ENCODE data around the gene CSNK1G1.
"Not testable (repeated sequence)": the region's sequence is repeated elsewhere in the genome, so short reads cannot be mapped to it uniquely, and the experiment has no call there.

Gene CSNK1G1

DNA sequence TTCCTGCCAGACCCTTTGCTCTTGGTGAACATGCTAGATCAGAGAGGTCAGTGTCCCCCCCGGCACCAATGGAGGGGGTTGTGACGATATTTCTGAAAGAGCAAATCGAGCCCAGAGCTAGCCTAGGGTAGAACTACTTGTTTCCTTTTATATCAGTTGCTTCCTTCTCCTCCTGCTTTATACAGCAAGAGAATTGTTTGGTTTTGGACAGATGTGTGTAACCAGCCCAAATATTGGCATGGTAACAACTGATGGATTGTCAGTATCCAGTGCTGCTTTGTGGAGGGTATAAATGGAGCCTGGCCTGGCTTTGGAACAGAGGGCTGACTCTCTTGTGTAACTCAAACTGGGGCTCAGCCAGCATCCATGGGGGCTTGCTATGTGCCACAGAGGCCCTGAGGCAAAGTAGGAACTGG lies 233.0 kb downstream of the CSNK1G1 start:
- no peak for DNase-seq

DNA sequence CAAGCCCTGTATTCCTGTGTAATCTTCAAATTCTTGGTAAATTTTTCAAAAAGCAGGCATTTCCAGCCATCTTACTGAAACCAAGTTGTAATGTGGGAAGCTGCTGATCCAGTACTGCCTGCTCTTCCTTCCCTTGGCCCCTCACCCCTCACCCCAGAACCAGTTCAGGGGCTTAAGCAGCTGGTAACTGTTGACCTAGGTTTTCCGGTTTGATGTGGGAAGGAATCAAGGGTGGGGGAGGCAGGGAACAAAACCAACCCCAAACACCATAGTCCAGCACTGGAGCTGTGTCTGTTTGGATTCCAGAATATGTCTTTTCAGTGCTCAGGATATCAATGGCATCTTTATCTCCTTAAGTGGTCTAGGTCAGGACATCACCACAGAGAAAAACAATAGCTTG lies 233.5 kb downstream of the CSNK1G1 start:
- no peak for DNase-seq

DNA sequence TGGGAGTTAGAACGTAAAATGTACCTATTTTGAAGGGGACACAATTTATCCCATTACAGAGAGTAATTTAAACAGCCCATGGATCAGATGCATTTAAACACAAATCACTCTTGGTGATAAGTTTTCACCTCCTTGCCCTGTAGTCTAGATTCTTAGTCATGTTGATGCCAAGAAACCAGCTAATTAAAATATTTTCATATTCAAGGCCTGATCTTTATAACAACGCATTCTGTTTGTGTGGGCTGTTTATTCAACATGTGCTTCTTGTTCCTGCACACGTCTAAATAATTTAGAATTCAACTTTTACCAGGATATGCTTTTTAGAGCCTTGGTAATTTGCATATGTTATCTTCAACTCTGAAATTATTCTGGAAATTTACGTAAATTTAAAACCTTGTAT lies 234.4 kb downstream of the CSNK1G1 start:
- DNase-seq = no peak

DNA sequence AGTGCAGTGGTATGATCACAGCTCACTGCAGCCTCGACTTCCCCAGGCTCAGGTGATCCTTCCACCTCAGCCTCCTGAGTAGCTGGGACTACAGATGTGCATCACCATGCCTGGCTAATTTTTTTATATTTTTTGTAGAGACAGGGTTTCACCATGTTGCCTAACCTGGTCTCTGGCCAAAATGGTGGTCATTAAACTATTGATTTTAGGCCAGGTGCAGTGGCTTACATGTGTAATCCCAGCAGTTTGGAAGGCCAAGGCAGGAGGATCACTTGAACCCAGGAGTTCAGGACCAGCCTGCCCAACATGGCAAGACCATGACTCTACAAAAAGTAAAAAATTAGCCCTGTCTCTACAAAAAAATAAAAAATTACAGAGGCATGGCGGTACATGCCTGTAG lies 235.7 kb downstream of the CSNK1G1 start:
- not testable (repeated sequence) for DNase-seq

DNA sequence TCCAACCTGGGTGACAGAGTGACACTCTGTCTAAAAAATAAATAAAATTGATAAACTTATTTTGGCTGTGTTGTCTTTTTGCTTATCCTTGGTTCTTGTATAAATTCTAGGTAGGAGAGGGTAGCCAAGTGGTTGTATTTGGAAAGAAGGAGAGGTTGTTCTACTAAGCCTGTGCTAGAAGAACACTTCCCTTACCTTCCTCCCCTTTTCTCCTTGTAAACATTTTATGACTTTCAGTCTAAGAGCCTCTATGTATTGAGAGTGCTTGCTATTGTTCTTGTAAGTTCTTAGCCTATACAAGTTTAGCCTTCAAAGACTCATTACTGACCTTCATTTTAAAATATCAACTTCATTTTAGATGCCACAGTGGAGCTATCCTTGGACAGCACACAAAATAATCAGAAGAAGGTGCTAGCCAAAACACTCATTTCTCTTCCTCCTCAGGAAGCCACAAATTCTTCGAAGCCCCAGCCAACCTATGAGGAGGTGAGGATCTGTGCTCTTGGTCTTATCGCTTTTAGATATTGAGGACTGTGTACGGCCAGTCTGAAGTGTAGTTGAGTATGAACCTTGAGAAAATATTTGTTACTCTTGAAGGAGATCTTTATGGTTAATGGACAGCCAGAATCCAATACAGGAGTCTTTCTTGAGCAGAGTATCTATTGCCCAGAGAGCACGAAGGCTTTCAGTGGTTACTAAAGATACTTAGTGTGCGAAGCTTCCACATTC lies 238.1 kb downstream of the CSNK1G1 start:
- DNase-seq = no peak

Measured in NCI-H345 (cell line).